Type B pancreatic cell (in vitro differentiated cells): ENCODE data around the gene APBA2. TPM values are rescaled to one million over a fixed set of nuclear protein-coding genes. Genes with fewer than 3 reads are reported as not detected.
"Not testable (repeated sequence)": the region's sequence is repeated elsewhere in the genome, so short reads cannot be mapped to it uniquely, and the experiment has no call there.

Experiments
- DNase-seq: peaks from one replicate; pipeline ENCODE4 v3.0.0; 2021; ENCODE audit warnings: mixed read lengths; ENCODE audit not compliant: unreplicated experiment; ENCODE audit errors: extremely low spot score
- H3K27ac Mint-ChIP-seq: 2 replicates; pipeline ENCODE4 v1.8.0; 2021; ENCODE audit warnings: mild to moderate bottlenecking, mixed read lengths
- H3K27me3 Mint-ChIP-seq: 2 replicates; pipeline ENCODE4 v1.8.0; 2021; ENCODE audit warnings: mixed read lengths
- H3K36me3 Mint-ChIP-seq: 2 replicates; pipeline ENCODE4 v1.8.0; 2021; ENCODE audit warnings: mixed read lengths
- H3K4me1 Mint-ChIP-seq: one replicate; pipeline ENCODE4 v1.8.0; 2021; ENCODE audit warnings: mixed read lengths; ENCODE audit not compliant: unreplicated experiment
- H3K4me3 Mint-ChIP-seq: 2 replicates; pipeline ENCODE4 v1.8.0; 2021; ENCODE audit warnings: mild to moderate bottlenecking, mixed read lengths
- H3K9me3 Mint-ChIP-seq: 2 replicates; pipeline ENCODE4 v1.8.0; 2021; ENCODE audit warnings: mixed read lengths
- CTCF ChIP-seq: fragments of 200-600 bp; sonication (generic); conservative IDR thresholded peaks from 2 replicates; pipeline ENCODE4 v1.5.0; 2021; ENCODE audit warnings: antibody characterized with exemption, mild to moderate bottlenecking
- total RNA-seq: library from RNA; stranded (reverse); gene quantifications from 2 replicates; pipeline ENCODE4 v1.2.1, GENCODE V29; 2021; ENCODE audit warnings: low replicate concordance

APBA2 gene
- total RNA-seq, 1 donor from 2014 or later, result 33.3 TPM

- Mint-ChIP-seq H3K9me3 (no peaks in the 10 kb centered on the region), H3K27ac (no peak overlapping the region)
Observed at GRCh38 chr15:29100486-29101000, 214.8 kb downstream of the APBA2 start.

GRCh38 chr15:29101491-29101890, 215.7 kb downstream of the APBA2 start:
- Mint-ChIP-seq H3K27me3 (no peaks in the 10 kb centered on the region), H3K9me3 (no peaks in the 10 kb centered on the region), H3K36me3 (peaks cover 5% of the 10 kb centered on the region), H3K4me1 (peaks cover 15% of the 10 kb centered on the region), H3K4me3 (no peak overlapping the region), H3K27ac (no peak overlapping the region)
- TF ChIP-seq CTCF, result no peak
- no peak for DNase-seq

More at GRCh38 chr15:29100486-29101000, 214.8 kb downstream of the APBA2 start:
- peaks cover 5% of the 10 kb centered on the region for H3K36me3 Mint-ChIP-seq
- DNase-seq, result no peak
- TF ChIP-seq CTCF, result no peak
- no peaks in the 10 kb centered on the region for H3K27me3 Mint-ChIP-seq
- H3K4me1 Mint-ChIP-seq, result peaks cover 15% of the 10 kb centered on the region
- no peak overlapping the region for H3K4me3 Mint-ChIP-seq

GRCh38 chr15:29102173-29102794, 216.5 kb downstream of the APBA2 start:
- H3K4me1 Mint-ChIP-seq, result peaks cover 12% of the 10 kb centered on the region
- not testable (repeated sequence) for H3K36me3 Mint-ChIP-seq, H3K27ac Mint-ChIP-seq, H3K4me3 Mint-ChIP-seq, H3K27me3 Mint-ChIP-seq, DNase-seq, H3K9me3 Mint-ChIP-seq
- TF ChIP-seq CTCF, result peak; percentile 86

GRCh38 chr15:29102911-29103823, 217.4 kb downstream of the APBA2 start:
- Mint-ChIP-seq H3K27me3 (no peaks in the 10 kb centered on the region), H3K9me3 (no peaks in the 10 kb centered on the region), H3K4me3 (no peak overlapping the region), H3K36me3 (no peaks in the 10 kb centered on the region), H3K4me1 (peaks cover 6% of the 10 kb centered on the region), H3K27ac (no peak overlapping the region)
- DNase-seq, result no peak
- TF ChIP-seq CTCF, result no peak

GRCh38 chr15:29103824-29104565, 218.2 kb downstream of the APBA2 start:
- TF ChIP-seq CTCF, result peak; percentile 94
- Mint-ChIP-seq H3K27me3 (no peaks in the 10 kb centered on the region), H3K36me3 (no peaks in the 10 kb centered on the region), H3K4me1 (peaks cover 6% of the 10 kb centered on the region), H3K27ac (no peak overlapping the region), H3K9me3 (no peaks in the 10 kb centered on the region), H3K4me3 (no peak overlapping the region)
- peak; percentile 88 for DNase-seq
